HG03460 (cell line): ENCODE data around the gene SLC23A3.

Experiments used
- ATAC-seq: cut with Tn5 transposase; IDR thresholded peaks from one replicate; pipeline ENCODE4 v1.9.1; 2021; ENCODE audit not compliant: unreplicated experiment

Gene SLC23A3

GRCh38 chr2:219176818-219177551 lies 7.2 kb upstream of the SLC23A3 start, which contains the start of gene CNPPD1:
Gene CNPPD1 (minus strand): TSS chr2:219176925. CDS start chr2:219176828, 97 bp downstream.
- peak; percentile 69 for ATAC-seq

- ATAC-seq = peak; percentile 41
These were observed 6.3 kb upstream of the SLC23A3 start for GRCh38 chr2:219175928-219176817.

DNA sequence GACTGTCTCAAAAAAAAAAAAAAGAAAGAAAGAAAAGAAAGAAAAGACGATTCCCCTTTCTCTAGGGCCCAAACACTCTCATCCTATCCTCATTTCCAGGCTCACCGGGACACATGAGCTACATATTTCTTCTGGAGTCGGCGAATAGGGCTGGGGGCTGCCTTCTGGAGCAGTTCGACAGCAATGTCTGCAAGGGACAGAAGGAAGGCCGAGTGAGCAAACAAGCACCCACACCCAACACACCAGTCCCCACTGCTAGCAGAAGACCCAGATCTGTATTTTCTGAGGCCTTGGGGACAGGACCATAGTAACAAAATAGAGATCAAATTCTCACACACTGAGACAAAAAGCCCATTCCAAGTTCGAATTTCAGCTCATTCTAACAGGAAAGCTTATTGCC lies 5.7 kb upstream of the SLC23A3 start:
- ATAC-seq = no peak

- no peak for ATAC-seq
These were observed 5.0 kb upstream of the SLC23A3 start for GRCh38 chr2:219174801-219175200.

- no peak for ATAC-seq
These were observed 4.3 kb upstream of the SLC23A3 start for GRCh38 chr2:219174146-219174545.

- ATAC-seq = no peak
These were observed 3.3 kb upstream of the SLC23A3 start for GRCh38 chr2:219173176-219173575.

DNA sequence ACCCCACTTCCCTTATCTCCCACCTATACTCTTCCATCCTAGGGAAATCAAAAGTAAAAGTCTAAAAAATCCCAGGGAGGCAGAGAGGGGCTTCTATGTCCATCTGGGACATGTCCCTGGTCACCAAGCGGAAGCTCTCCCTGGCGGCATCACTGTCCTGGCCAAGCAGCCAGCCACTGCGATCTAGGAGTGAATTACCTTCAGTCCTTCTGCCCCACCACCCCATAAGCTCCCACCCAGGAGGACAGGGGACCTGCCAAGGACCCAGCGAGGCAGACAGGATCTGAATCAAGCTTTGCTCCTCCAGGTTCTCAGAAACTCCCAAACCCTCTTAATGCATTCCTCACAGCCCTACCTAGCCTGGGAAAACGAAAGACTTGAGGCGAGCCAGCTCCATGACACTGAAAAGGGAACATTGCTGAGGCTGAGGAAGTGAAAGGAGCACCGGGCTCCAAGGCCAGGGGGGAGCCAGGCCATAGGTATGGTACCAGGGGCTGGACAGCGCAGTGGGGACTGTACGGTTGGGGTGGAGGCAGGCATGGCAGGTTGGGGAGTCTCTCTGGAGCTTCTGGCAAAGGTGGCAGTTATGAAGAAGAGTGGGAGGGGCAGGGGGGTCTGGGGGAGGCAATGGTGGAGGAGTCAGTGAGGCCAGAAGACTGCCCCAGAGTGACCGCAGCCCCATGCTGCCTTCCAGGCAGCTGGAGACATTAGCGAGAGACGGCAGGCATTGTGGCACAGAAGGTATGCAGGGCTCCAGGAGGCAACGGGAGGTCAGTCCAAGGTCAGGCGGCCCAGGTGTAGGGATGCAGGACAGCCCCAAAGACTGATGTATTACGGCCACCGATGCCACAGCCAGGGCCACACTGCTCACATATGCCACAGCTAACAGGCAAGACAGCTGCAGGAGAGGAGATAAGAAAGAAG lies 2.7 kb upstream of the SLC23A3 start:
- ATAC-seq = no peak

DNA sequence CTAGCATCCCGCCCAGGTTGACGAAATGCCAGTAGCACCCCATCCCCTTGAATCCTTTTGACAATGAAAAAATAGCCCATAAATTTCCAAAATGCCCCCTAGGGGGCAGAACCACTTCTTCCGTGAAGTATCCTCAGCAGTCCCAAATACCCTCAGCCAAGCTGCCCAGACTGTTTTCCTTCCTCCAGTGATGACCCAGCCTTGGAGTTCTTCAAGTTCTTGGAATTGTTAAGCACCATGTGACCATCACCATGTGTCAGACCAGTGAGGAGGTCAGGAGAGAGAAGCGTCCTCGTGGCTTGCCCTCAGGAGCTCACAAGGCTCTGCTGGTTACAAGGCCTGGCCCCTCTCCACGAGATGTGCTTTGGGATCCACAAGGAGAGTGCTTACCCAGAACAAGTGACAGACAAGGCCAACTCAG lies 1.4 kb upstream of the SLC23A3 start:
- no peak for ATAC-seq

DNA sequence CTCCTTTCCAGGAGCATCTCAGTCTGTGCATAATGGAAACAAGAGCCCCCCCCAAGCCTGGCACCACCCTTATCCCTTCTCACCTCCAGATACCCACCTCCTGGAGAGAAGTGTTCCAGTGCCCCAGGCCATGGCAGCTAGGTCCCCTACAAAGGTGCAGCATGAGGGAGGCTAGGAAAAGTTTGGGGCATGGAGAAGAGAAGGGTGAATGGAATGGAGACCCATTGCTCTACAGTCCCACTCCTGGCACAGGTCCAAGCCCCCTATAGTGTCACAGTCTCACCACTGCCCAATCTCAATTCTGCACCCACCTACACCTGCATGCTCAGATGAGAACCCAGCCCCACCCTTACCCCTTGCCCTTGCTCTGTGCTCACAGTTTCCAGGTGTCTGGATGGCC lies 897 bp downstream of the SLC23A3 start:
- no peak for ATAC-seq

DNA sequence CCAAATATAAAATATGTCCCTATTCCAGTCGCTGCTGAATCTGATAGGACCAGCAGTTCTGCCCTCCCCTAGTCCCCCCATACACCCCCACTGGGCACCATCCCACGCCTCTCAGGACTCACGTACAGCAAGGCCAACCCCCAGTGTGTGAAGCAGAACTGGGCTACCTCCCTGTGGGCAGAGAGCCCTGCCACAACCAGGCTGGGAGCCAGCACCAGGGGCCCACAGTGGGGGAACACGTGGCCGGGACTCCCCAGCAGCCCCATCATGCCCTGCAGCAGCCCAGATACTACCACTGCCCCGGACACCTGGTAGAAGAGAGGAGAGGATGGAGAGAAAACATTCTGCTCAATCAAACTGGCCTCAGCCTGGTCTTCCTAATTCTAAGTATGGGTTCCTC lies 1.3 kb downstream of the SLC23A3 start:
- no peak for ATAC-seq

DNA sequence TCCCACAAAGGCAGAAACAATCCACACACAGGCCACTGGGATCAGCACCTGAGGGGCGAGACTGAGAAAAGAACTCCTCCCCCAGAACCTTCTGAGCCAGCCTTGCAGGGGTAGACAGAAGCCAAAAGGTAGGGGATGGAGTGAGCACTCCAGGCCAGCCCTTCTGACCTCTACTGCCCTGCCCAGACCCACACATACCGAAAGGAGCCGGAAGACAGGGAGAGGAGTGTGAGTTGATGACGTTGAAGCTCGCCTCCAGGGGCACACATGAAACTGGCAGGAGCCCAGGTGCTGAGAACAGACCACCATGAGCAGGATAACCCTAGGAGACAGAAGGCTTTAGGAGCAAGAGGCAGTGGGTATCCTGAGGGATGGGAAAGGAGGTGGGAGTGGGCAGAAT lies 1.8 kb downstream of the SLC23A3 start:
- no peak for ATAC-seq

DNA sequence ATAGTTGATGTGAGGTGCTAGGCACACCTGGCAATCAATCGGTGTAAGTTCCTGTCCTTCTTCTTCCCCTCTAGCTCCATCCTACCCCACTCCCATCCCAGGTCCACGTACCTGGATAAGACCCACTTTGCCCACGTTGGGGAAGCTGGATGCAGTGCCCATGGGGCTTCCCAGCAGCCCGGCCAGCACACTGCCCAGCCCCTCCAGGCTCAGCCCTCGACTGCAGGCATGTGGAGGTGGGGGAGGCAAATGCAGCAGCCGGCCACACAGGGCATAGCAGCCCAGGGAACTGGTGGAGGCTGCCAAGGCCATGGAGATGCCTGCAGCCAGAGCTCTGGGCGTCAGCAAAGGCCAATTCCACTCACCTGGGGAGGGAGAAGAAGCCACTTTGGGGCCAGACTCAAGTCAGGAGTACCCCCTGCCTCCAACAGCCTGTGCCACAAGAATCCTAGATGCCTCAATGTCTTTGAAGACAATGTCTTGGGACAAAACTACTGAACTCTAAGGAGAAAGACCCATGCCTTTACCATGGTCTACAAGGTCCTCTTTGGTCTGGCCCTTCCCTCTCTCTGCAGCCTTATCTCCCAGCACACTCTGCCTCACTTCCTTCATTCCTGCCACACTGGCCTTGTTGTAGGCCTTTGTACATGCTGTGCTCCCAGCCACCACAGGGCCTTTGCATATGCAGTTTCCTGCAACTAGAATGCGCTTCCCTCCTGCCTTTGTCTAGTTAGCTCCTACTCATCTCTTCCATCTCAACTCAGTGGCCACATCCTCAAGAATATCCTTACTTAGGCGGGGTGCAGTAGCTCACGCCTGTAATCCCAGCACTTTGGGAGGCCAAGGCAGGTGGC lies 4.5 kb downstream of the SLC23A3 start:
- no peak for ATAC-seq

- ATAC-seq = no peak
These were observed 6.7 kb downstream of the SLC23A3 start for GRCh38 chr2:219163156-219163555.

- ATAC-seq = no peak
These were observed 8.7 kb downstream of the SLC23A3 start for GRCh38 chr2:219161097-219161496.

DNA sequence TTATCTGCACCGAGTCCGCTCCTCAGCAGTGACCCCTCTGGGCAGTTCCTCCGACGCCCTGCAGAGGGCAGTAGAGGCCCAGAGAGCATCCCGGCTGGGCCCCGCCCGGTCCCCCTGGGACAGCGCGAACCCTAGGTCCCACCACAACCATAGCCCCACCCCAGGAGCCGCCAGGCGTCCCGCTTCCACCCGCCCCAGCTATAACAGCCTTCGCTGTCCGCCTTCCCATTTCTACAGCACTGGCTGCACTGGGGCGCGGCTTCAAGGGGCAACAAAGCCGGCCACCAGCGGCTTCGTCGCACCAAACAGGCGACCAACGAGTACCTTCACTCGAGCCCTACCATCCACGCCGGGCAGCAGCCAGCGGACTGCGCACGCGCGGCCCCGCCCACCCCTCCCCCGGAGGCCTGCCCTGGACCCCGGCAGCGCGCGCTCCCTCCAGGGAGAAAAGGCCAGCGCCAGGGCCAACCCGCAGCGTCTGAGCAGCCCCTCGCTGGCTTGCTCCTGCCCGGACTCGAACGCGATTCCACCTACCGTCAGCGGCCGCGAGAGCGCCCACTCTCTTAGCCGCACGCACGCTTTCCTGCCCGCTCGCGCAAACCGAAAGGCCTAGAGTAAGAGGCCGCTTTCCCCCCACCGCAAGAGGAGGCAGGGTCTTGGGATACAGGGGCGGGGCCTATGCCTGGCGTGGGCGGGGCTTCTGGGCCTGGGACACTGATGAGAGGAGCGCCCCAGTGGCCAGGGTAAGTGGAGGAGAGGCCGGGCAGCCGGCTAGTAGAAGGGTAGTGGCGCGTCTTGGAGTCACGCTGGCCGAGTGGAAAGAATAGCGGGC lies 9.4 kb downstream of the SLC23A3 start, which contains the start of gene NHEJ1:
Gene NHEJ1 (minus strand): TSS at position 630 of the 832 bp plus-strand sequence. CDS start 2,453 bp downstream, outside the sequence.
- peak; percentile 87 for ATAC-seq

DNA sequence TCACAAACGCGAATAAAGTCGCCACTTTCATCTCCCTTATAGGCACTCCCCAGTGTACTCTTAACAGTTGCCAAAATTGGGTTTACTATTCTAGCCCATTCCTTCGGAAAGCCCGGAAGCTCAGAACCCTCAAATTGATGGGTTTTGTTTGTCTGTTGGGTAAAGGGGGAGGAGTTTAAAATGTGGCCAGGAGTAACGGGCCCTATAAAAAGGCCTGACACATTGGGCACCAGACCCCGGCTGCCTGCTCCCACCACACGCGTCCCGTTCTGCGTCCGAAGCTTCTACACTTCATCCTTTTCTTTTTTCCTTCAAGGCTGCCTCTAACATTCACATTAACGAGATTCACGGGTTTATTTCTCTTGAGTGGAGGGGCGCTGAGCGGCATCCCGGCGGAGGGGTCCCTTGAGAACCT lies 10.1 kb downstream of the SLC23A3 start:
- ATAC-seq = no peak

GRCh38 chr2:219158586-219158985 lies 11.2 kb downstream of the SLC23A3 start:
- ATAC-seq = no peak

DNA sequence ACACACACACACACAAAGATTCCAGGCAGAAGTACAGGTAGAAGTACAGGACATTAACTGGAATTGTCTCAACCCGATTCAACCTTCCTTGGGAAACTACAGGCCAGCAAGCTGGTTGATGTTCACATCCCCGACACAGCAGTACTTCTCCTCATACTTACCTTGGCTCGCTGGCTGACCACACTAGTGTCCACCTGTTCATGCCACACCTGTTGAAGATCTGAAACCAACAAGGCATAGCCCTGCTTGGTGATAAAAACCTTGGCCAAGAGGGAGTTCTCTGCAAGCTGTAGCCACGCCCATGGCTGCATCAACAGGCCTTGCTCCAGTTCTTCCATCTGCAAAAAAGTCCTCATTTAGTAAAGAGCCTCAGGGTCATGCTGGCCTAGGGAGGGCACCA lies 11.8 kb downstream of the SLC23A3 start:
- no peak for ATAC-seq

- ATAC-seq = no peak
These were observed 12.4 kb downstream of the SLC23A3 start for GRCh38 chr2:219157396-219157795.
